ENCODE data around the gene RNASEH2A. TPM values are rescaled to one million over a fixed set of nuclear protein-coding genes. Genes with fewer than 3 reads are reported as not detected.

RNASEH2A gene
- total RNA-seq, 1 donor from 2014 or later: 10.5 TPM

- TF ChIP-seq CTCF (IDR thresholded peaks at IDR 0.05; ENCODE audit: insufficient read depth, low read depth, low read length): peak; percentile 77
- TF ChIP-seq EZH2 (IDR thresholded peaks at IDR 0.05; ENCODE audit: insufficient read depth, low read length): no peak
- Mint-ChIP-seq H3K27ac (ENCODE audit: unreplicated experiment) (peak overlapping the region; percentile 95), H3K4me1 (ENCODE audit: low read depth, unreplicated experiment) (peaks cover 26% of the 10 kb centered on the region), H3K4me3 (ENCODE audit: unreplicated experiment) (peak overlapping the region; percentile 85), H3K36me3 (ENCODE audit: low read depth, unreplicated experiment) (peaks cover 2% of the 10 kb centered on the region), H3K27me3 (ENCODE audit: low read depth, unreplicated experiment) (no peaks in the 10 kb centered on the region), H3K9me3 (ENCODE audit: unreplicated experiment) (no peaks in the 10 kb centered on the region)
- Histone ChIP-seq H3K27ac (ENCODE audit: low read depth, low read length) (peak overlapping the region; percentile 89), H4K20me1 (ENCODE audit: insufficient read depth, low read length) (no peaks in the 10 kb centered on the region), H3K79me2 (ENCODE audit: insufficient read depth, low read length) (no peaks in the 10 kb centered on the region), H3K4me2 (ENCODE audit: low read length) (peak overlapping the region; percentile 89), H3K9ac (ENCODE audit: low read length) (peak overlapping the region; percentile 84), H2AFZ (ENCODE audit: low read depth, low read length) (peak overlapping the region; percentile 88), H3K4me1 (ENCODE audit: insufficient read depth, low read length) (peaks cover 33% of the 10 kb centered on the region), H3K9me3 (ENCODE audit: insufficient read depth, low read depth, low read length) (no peaks in the 10 kb centered on the region), H3K27me3 (ENCODE audit: insufficient read depth, low read length) (no peaks in the 10 kb centered on the region), H3K4me3 (ENCODE audit: insufficient read depth, low read depth, low read length) (peak overlapping the region; percentile 68), H3K36me3 (ENCODE audit: insufficient read depth, low read length) (no peaks in the 10 kb centered on the region)
- FAIRE-seq (no peak), DNase-seq (ENCODE audit: low read depth) (no peak)
Observed at GRCh38 chr19:12777217-12778016, 29.0 kb upstream of the RNASEH2A start.

GRCh38 chr19:12778017-12778904, 28.1 kb upstream of the RNASEH2A start:
- Histone ChIP-seq H3K27me3 (ENCODE audit: insufficient read depth, low read length) (no peaks in the 10 kb centered on the region), H3K4me1 (ENCODE audit: insufficient read depth, low read length) (peaks cover 41% of the 10 kb centered on the region), H3K9me3 (ENCODE audit: insufficient read depth, low read depth, low read length) (no peaks in the 10 kb centered on the region), H3K9ac (ENCODE audit: low read length) (peak overlapping the region; percentile 84), H4K20me1 (ENCODE audit: insufficient read depth, low read length) (no peaks in the 10 kb centered on the region), H3K4me2 (ENCODE audit: low read length) (peak overlapping the region; percentile 89), H2AFZ (ENCODE audit: low read depth, low read length) (peak overlapping the region; percentile 88), H3K27ac (ENCODE audit: low read depth, low read length) (peak overlapping the region; percentile 89), H3K79me2 (ENCODE audit: insufficient read depth, low read length) (no peaks in the 10 kb centered on the region), H3K36me3 (ENCODE audit: insufficient read depth, low read length) (no peaks in the 10 kb centered on the region), H3K4me3 (ENCODE audit: insufficient read depth, low read depth, low read length) (peak overlapping the region; percentile 68)
- FAIRE-seq: no peak
- Mint-ChIP-seq H3K36me3 (ENCODE audit: low read depth, unreplicated experiment) (peaks cover 2% of the 10 kb centered on the region), H3K27ac (ENCODE audit: unreplicated experiment) (peak overlapping the region; percentile 95), H3K4me1 (ENCODE audit: low read depth, unreplicated experiment) (peaks cover 24% of the 10 kb centered on the region), H3K9me3 (ENCODE audit: unreplicated experiment) (no peaks in the 10 kb centered on the region), H3K4me3 (ENCODE audit: unreplicated experiment) (peak overlapping the region; percentile 85), H3K27me3 (ENCODE audit: low read depth, unreplicated experiment) (no peaks in the 10 kb centered on the region)
- peak; percentile 72 for DNase-seq (ENCODE audit: low read depth)
- no peak for TF ChIP-seq CTCF (IDR thresholded peaks at IDR 0.05; ENCODE audit: insufficient read depth, low read depth, low read length)
- TF ChIP-seq EZH2 (IDR thresholded peaks at IDR 0.05; ENCODE audit: insufficient read depth, low read length): no peak

Data from astrocyte (in vitro differentiated cells and primary cell).